Activated CD4-positive, alpha-beta T cell treated with anti-CD3 and anti-CD28 coated beads, Interleukin-2, amount 50 U/mL, for 1 hour (primary cell): ENCODE measurements around the gene CRTC1.
"Not testable (repeated sequence)": the region's sequence is repeated elsewhere in the genome, so short reads cannot be mapped to it uniquely, and the experiment has no call there.

Source experiments
- DNase-seq: peaks from one replicate; pipeline ENCODE4 v3.0.0-alpha.2; 2020

The CRTC1 gene

GRCh38 chr19:18704054-18704453, 20.6 kb downstream of the CRTC1 start:
- DNase-seq: no peak

DNA sequence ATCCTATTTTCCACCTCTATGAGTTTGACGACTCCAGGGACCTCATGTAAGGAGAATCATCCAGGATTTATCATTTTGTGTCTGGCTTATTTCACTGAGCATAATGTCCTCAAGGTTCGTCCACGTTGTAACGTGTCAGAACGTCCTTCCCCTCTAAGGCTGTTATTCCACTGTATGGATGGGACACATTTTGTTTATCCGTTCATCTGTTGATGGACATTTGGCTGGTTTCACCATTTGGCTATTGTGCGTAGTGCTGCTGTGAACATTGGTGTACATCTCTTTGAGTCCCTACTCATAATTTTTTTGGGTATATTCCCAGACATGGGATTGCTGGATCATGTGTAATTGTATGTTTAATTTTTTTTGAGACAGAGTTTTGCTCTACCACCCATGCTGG, 21.5 kb downstream of the CRTC1 start:
- DNase-seq: no peak

- DNase-seq: no peak
These were observed 25.2 kb downstream of the CRTC1 start for GRCh38 chr19:18708452-18709231.

DNA sequence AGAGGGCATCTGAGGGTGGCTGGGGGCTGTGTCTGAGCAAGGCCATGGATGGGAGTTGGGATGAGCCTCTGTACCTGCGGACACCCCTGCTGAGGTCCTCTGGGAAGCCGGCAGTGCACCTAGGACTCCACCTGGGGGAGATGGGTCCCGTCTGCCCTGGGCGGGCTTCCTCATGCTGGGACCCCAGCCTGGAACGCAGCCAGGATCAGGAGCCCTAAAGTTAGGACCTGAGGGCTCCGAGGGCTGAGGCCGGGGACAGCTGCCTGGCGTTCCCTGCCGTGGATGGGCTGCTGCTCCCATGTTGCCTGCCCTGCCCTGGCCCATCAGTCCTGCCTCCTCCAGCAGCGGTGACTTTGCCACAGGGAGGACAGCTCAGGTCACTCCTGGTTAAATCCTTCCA, 26.1 kb downstream of the CRTC1 start:
- DNase-seq: no peak

GRCh38 chr19:18710186-18710585, 26.7 kb downstream of the CRTC1 start:
- no peak for DNase-seq

DNA sequence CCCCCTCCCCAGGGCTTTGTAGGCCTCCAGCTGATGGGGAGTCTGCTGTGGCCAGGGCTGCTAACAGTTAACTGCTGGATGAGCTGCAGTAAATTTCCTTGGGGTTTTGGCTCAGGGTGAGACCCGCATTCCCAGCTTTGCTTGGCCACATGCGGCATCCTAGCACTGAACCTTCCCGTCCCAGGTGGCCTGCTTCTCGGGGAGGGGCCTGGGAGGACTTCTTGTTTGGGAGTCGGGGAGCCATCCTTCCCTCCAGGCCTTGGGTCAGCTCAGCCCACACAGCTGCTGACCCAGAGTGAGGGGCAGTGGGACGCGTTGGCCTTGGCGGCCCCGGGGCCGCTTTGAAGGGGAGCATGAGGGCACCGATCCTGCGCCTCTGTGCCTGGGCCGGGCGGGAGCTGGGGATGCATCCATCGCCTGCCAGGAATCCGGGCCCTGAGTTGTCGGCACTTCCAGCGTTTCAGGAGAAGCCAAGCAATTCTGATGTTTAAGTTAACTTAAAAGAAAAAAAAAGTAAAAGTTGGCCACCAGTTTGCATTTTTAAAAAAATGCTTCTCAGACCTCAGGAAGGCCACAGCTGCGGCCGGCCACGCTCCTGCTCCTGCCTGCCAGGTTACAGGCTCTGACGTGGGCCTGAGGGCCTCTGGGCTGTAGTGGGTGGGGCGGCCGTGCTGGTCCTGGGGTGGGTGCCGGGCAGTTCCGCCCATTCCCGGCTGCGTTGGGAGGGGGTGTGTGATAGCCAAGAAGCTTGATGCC, 27.7 kb downstream of the CRTC1 start:
- no peak for DNase-seq

- DNase-seq: no peak
These were observed 28.4 kb downstream of the CRTC1 start for GRCh38 chr19:18711893-18712292.

- DNase-seq: no peak
These were observed 29.5 kb downstream of the CRTC1 start for GRCh38 chr19:18712981-18713380.

GRCh38 chr19:18713550-18714117, 30.2 kb downstream of the CRTC1 start:
- DNase-seq: no peak

- DNase-seq: no peak
These were observed 31.9 kb downstream of the CRTC1 start for GRCh38 chr19:18715416-18715815.

- DNase-seq: no peak
These were observed 33.4 kb downstream of the CRTC1 start for GRCh38 chr19:18716857-18717256.

- no peak for DNase-seq
These were observed 34.1 kb downstream of the CRTC1 start for GRCh38 chr19:18717601-18718000.

DNA sequence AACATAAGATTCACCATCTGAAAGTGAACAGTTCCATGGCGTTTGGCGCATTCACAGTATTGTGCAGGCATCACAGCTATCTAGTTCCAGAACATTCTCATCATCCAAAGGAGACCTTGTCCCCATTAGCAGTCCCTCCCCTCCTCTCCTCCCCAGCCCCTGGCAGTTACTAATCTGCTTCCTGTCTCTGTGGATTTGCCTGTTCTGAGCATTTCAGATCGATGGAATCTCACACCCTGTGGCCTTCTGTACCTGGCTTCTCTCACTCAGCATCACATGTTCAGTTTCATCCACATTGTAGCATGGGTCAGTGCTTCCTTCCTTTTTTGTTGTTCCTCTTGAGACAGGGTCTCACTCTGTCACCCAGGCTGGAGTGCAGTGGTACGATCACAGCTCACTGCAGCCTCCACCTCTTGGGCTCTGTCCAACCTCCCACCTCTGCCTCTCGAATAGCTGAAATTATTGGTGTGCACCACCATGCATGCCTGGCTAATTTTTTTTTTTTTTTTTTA, 34.6 kb downstream of the CRTC1 start:
- no peak for DNase-seq

GRCh38 chr19:18718846-18719458, 35.5 kb downstream of the CRTC1 start:
- no peak for DNase-seq

DNA sequence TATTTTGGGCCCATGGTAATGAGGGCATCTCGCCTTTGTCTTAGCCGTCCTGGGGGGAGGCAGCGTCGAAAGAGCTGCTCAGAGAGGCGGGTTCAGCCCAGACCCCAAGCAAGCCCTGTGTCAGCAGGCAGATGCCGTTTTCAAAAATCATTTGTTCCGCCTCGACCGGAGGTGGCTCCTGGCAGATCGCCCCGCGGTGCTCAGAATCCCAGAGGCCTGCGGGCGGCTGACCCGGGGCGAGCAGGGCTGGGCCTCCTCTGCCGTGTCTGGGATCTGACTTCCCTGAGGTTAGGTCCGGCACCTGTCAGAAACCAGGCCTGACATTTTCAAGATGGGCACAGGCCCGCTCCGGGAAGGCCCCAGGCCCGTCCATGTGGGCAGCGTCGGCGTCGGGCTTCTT, 36.1 kb downstream of the CRTC1 start:
- DNase-seq: no peak

- no peak for DNase-seq
These were observed 40.4 kb downstream of the CRTC1 start for GRCh38 chr19:18723871-18724377.

DNA sequence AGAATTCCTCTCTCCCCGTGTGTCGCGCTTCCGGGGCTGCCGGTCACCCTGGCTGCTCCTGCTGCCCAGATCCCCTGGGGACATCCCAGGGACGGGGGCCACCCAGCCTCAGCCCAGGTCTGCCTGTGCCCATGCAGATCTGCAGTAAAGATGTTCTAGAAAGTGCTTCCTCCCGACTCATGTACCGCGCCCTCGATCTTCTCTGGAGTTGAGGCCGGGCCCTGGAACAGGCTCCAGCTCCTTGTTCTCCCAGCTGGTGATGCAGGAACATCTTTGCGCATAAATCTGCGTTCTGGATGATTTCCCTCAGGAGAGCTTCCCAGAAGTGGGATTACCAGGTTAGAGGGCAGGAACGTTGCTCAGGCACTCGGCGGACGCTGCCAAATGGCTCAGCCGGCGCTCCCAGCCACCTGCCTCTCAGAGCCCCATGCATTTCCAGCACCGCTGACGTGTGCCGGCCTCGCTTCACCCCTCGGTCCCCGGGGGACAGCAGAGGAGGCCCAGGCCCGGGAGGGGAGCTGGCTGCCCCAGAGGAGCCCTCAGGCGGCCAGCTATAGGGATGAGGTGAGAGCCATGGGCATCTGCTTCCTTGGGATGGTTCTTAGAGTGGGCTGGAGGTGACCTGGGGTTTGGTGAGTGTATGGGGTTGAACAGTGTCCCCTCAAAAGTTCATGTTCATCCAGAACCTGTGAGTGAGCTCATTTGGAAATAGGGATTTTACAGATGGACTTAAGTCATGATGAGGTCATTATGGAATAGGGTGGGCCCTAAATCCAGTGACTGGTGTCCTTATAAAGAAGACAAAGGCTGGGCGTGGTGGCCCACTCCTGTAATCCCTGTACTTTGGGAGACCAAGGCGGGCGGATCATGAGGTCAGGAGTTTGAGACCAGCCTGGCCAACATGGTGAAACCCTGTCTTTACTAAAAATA, 42.6 kb downstream of the CRTC1 start:
- no peak for DNase-seq

DNA sequence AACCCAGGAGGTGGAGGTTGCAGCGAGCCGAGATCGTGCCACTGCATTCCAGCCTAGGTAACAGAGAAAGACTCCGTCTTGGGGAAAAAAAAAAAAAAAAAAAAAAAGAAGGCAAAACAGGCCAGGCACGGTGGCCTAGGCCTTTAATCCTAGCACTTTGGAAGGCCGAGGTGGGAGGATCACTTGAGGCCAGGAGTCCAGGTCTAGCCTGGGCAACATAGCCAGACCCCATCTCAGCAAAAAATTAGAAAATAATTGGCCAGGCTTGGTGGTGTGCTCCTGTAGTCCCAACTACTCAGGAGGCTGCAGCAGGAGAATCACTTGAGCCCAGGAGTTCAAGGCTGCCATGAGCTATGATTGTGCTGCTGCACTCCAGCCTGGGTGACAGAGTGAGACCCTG, 43.4 kb downstream of the CRTC1 start:
- no peak for DNase-seq

DNA sequence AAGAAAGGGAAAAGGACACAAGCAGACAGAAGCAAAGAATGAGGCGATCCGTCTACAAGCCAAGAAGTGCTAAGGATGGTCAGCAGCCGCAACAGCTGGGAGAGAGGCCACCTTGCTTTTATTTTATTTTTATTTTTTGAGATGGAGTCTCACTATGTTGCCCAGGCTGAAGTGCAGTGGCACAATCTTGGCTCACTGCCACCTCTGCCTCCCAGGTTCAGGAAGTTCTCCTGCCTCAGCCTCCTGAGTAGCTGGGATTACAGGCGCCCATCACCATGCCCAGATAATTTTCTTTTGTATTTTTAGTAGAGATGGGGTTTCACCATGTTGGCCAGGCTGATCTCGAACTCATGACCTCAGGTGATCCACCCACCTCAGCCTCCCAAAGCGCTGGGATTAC, 44.1 kb downstream of the CRTC1 start:
- not testable (repeated sequence) for DNase-seq

GRCh38 chr19:18729933-18730530, 46.6 kb downstream of the CRTC1 start:
- no peak for DNase-seq

- DNase-seq: no peak
These were observed 47.5 kb downstream of the CRTC1 start for GRCh38 chr19:18730885-18731513.
